Ovary (tissue), 3 donors: ENCODE data around the gene SERTM2.

Experiments
- CTCF ChIP-seq, 3 donors: fragments of 450-650 bp in 2 of 3; fragments of 200-600 bp in 1 of 3; IDR thresholded peaks; one replicate each; pipeline versions ENCODE4 v1.5.1 to v1.8.0; 2016 to 2022; ENCODE audit warnings: antibody characterized with exemption in 3 of 3, mild to moderate bottlenecking in 1 of 3
- EP300 ChIP-seq: sonication (generic); formaldehyde crosslinking; IDR thresholded peaks from one replicate; pipeline ENCODE4 v1.6.1; 2017; ENCODE audit warnings: antibody characterized with exemption
- POLR2A ChIP-seq: fragments of 450-650 bp; IDR thresholded peaks from one replicate; pipeline ENCODE4 v1.6.1; 2017; ENCODE audit warnings: antibody characterized with exemption, mild to moderate bottlenecking, moderate library complexity
- donor health status: DM: no; HTN: no; CAD: no.

- no peak for TF ChIP-seq CTCF (IDR thresholded peaks at IDR 0.05)
- TF ChIP-seq POLR2A, result no peak
- no peak for TF ChIP-seq EP300
These were observed 29.5 kb upstream of the SERTM2 start for GRCh38 chrX:111481896-111482295.
